HCT116 (cell line): ENCODE data around the gene CTU1.

Source experiments
- CTCF ChIP-seq, 3 experiments: fragments of 200-600 bp in 1 of 3; sonication (generic) in 1 of 3; IDR thresholded peaks in 2 of 3; conservative IDR thresholded peaks in 1 of 3; 2 replicates each; pipeline ENCODE4 v1.5.1; 2012 to 2017; ENCODE audit warnings: low read depth in 2 of 3, low read length in 2 of 3, antibody characterized with exemption in 1 of 3, borderline replicate concordance in 1 of 3, control low read depth in 1 of 3, mild to moderate bottlenecking in 1 of 3, mixed read lengths in 1 of 3, mixed run types in 1 of 3, moderate library complexity in 1 of 3; ENCODE audit not compliant: insufficient read depth in 1 of 3
- EZH2 ChIP-seq: fragments of 200-600 bp; sonication (generic); IDR thresholded peaks from 2 replicates; pipeline ENCODE4 v1.6.1; 2017; ENCODE audit warnings: antibody characterized with exemption, mixed run types
- POLR2AphosphoS5 ChIP-seq: IDR thresholded peaks from 2 replicates; pipeline ENCODE4 v1.6.1; 2011; ENCODE audit warnings: mild to moderate bottlenecking, low read depth, low read length, moderate library complexity
- SP1 ChIP-seq: IDR thresholded peaks from 2 replicates; pipeline ENCODE4 v1.6.1; 2012; ENCODE audit warnings: low read depth

GRCh38 chr19:51120160-51120559 lies 12.0 kb upstream of the CTU1 start:
- no peak for TF ChIP-seq POLR2AphosphoS5
- TF ChIP-seq CTCF (IDR thresholded peaks at IDR 0.05 in 2 of 3, conservative IDR thresholded peaks at IDR 0.05 in 1 of 3; ENCODE audit: borderline replicate concordance in 1 of 3, insufficient read depth in 1 of 3, low read depth in 2 of 3, low read length in 2 of 3): no peak
- TF ChIP-seq SP1: no peak
- TF ChIP-seq EZH2: no peak
